ENCODE results near the gene GIN1. TPM values are rescaled to one million over a fixed set of nuclear protein-coding genes. Genes with fewer than 3 reads are reported as not detected.

Gene GIN1
- total RNA-seq, 2 experiments from 2014 or later = 9.8 to 11.7 TPM

Other genes starting within 250 kb of the GIN1 start
- 10 to 100 TPM; 50.5 to 59.5 TPM for gene PPIP5K2, start 163 bp upstream of the GIN1 start, total RNA-seq
- 1 to 10 TPM; 8.6 to 8.8 TPM for gene MACIR, start 138.6 kb upstream of the GIN1 start, total RNA-seq

Data from activated CD8-positive, alpha-beta T cell treated with anti-CD3 and anti-CD28 coated beads for 36 hours (primary cell).